Astrocyte (in vitro differentiated cells and primary cell): ENCODE results near the gene JAKMIP1.

ENCODE experiments used
- CTCF ChIP-seq: IDR thresholded peaks from 2 replicates; pipeline ENCODE4 v1.5.1; 2011; ENCODE audit warnings: low read depth, mild to moderate bottlenecking, inconsistent platforms, low read length, moderate library complexity; ENCODE audit not compliant: insufficient read depth
- EZH2 ChIP-seq: IDR thresholded peaks from 2 replicates; pipeline ENCODE4 v1.6.1; 2012; ENCODE audit warnings: mild to moderate bottlenecking, low read length, inconsistent platforms; ENCODE audit not compliant: insufficient read depth

- TF ChIP-seq CTCF (no peak), EZH2 (no peak)
These were observed 32.8 kb upstream of the JAKMIP1 start for GRCh38 chr4:6232836-6233785.
